K562 (cell line): ENCODE data around the gene CD9.

Source experiments
- MYNN ChIP-seq, 2 experiments: sonication (generic); formaldehyde crosslinking in 1 of 2; IDR thresholded peaks; 2 replicates each; pipeline versions ENCODE4 v1.5.0 to v1.6.1; 2016 to 2020; ENCODE audit warnings: antibody characterized with exemption in 1 of 2, missing genetic modification reagents in 1 of 2
- RAD21 ChIP-seq, 2 experiments: fragments of 250-450 bp in 1 of 2; fragments of 450-650 bp in 1 of 2; sonication (Bioruptor Pico) in 1 of 2; formaldehyde crosslinking in 1 of 2; IDR thresholded peaks in 1 of 2; conservative IDR thresholded peaks in 1 of 2; 2 replicates each; pipeline versions ENCODE4 v1.4.0 to v1.8.0; 2020 to 2022; ENCODE audit warnings: mild to moderate bottlenecking in 2 of 2, moderate library complexity in 1 of 2
- ZNF232 ChIP-seq: sonication (generic); formaldehyde crosslinking; IDR thresholded peaks from 2 replicates; pipeline ENCODE4 v1.8.0; 2022; ENCODE audit warnings: mild to moderate bottlenecking, missing genetic modification reagents
- TF ChIP-seq, protein P1 (sequence below): fragments of 250-450 bp; sonication (Bioruptor Pico); IDR thresholded peaks from 2 replicates; pipeline ENCODE4 v1.9.0; 2021; ENCODE audit warnings: mild to moderate bottlenecking, inconsistent platforms

DNA sequence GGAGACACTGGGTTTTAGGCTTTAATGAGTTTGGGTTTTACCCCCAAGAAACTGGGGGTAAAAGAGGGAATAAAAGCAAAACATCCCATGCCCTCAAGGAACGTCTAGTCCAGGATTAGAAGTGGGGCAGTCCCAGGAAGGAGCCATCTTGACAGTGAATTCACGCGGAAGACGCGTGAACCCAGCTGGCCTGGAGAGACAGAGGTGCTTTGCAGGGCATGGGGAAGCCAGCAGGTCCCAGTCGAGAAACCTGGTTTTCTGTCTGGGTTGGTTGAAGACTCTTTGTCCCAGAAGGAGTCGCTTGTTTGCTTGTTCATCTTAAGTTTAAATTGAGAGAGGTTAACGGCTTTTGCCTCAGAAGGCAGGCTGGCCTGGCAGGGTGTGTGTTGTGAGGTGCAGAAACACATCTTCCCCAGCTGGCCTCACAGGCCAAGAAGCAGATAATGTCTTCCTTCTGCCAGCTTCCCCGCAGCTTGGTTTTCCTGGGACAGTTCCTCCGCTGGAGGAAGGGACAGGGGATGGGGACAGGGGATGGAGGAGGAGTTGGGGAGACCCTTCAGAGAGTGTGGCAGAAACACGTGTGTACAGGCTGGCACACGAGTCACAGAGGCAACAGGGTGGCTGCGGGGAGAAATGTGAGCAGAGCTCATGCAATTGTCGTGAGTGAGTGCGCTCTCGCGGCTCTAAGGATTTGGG is 18.5 kb upstream of the CD9 start:
- TF ChIP-seq MYNN (IDR thresholded peaks at IDR 0.05) (no peak), MYNN (CRISPR knock-in tag; IDR thresholded peaks at IDR 0.05) (no peak), RAD21 (CRISPR knock-in tag; conservative IDR thresholded peaks at IDR 0.05 in 1 of 2, IDR thresholded peaks at IDR 0.05 in 1 of 2) (no peak), ZNF232 (CRISPR knock-in tag) (no peak)
- TF ChIP-seq, protein P1, sequence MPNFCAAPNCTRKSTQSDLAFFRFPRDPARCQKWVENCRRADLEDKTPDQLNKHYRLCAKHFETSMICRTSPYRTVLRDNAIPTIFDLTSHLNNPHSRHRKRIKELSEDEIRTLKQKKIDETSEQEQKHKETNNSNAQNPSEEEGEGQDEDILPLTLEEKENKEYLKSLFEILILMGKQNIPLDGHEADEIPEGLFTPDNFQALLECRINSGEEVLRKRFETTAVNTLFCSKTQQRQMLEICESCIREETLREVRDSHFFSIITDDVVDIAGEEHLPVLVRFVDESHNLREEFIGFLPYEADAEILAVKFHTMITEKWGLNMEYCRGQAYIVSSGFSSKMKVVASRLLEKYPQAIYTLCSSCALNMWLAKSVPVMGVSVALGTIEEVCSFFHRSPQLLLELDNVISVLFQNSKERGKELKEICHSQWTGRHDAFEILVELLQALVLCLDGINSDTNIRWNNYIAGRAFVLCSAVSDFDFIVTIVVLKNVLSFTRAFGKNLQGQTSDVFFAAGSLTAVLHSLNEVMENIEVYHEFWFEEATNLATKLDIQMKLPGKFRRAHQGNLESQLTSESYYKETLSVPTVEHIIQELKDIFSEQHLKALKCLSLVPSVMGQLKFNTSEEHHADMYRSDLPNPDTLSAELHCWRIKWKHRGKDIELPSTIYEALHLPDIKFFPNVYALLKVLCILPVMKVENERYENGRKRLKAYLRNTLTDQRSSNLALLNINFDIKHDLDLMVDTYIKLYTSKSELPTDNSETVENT: no peak
